ENCODE results near the gene EPM2AIP1.

Gene EPM2AIP1

DNA sequence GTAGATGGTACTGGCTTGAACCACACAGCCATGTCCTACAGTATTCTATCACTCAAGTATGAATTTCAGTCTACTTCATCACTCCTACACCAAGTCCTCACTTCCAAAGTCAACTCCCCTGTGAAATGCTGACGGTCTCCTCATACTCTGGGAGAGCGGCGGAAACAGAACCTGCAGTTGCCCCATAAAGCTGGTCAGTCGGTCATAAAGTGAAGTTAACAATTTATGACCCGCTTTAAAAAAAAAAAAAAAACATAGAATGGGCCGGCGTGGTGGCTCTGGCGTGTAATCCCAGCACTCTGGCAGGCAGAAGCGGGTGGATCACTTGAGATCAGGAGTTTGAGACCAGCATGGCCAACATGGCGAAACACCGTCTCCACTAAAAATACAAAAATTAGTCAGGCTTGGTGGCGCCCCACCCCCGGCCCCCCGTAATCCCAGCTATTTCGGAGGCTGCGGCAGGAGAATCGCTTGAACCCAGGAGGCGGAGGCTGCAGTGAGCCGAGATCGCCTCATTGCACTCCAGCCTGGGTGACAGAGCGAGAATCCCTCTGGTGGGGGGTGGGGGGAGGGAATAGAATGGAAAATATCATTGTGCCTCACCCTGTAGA, 50.2 kb downstream of the EPM2AIP1 start:
- peaks cover 3% of the 10 kb centered on the region for H3K79me1 ChIP-seq (ENCODE audit: low read depth, low read length)
- no peak overlapping the region for H3K14ac ChIP-seq (ENCODE audit: low read length)
- H2BK120ac ChIP-seq (ENCODE audit: low read depth, low read length), result no peak overlapping the region
- H3K4ac ChIP-seq (ENCODE audit: low read length), result no peak overlapping the region
- H3K18ac ChIP-seq (ENCODE audit: low read length), result no peak overlapping the region
- peaks cover 10 to 21% of the 10 kb centered on the region in 2 donors for H3K9me3 ChIP-seq (replicated peaks in 1 of 2; ENCODE audit: control insufficient read depth in 2 of 2, insufficient read depth in 1 of 2, low read depth in 1 of 2, low read length in 2 of 2)
- no peak overlapping the region for H3K23ac ChIP-seq (ENCODE audit: low read depth, low read length, poor library complexity)
- no peak overlapping the region for H3K27ac ChIP-seq (replicated peaks; ENCODE audit: low read length)
- no peak overlapping the region for H3K4me2 ChIP-seq (ENCODE audit: insufficient read depth, low read length, poor library complexity, severe bottlenecking)
- no peak overlapping the region for H4K8ac ChIP-seq (ENCODE audit: low read depth, low read length)
- peaks cover 3 to 11% (median 3%) of the 10 kb centered on the region in 3 experiments for H3K27me3 ChIP-seq (ENCODE audit: control insufficient read depth in 3 of 3, insufficient read depth in 3 of 3, low read depth in 1 of 3, low read length in 3 of 3)
- H3K4me1 ChIP-seq (ENCODE audit: control insufficient read depth in 2 of 2, insufficient read depth in 1 of 2, low read depth in 1 of 2, low read length in 2 of 2), result peaks cover 0 to 6% of the 10 kb centered on the region in 2 donors
- WGBS, 2 donors (ENCODE audit: extremely low coverage in 2 of 2, insufficient read length in 2 of 2, insufficient replicate concordance in 1 of 2), result no CpG with 5 or more reads among the region's 21 CpGs
- H3K36me3 ChIP-seq (replicated peaks in 1 of 2; ENCODE audit: control insufficient read depth in 2 of 2, insufficient read depth in 2 of 2, low read length in 2 of 2), result no peaks in the 10 kb centered on the region
- H2AFZ ChIP-seq (ENCODE audit: low read length), result no peak overlapping the region
- no peak overlapping the region for H3K9ac ChIP-seq (ENCODE audit: low read depth, low read length, poor library complexity)
- H2AK5ac ChIP-seq (ENCODE audit: low read depth, low read length), result no peak overlapping the region
- H2BK5ac ChIP-seq (ENCODE audit: low read length), result no peak overlapping the region
- H2BK15ac ChIP-seq (ENCODE audit: low read length), result no peak overlapping the region
- H3K4me3 ChIP-seq (ENCODE audit: low read length in 2 of 2), result no peak overlapping the region
- DNase-seq (ENCODE audit: low spot score), result no peak
- H4K91ac ChIP-seq (ENCODE audit: low read depth, low read length, poor library complexity), result no peak overlapping the region
- no peak overlapping the region for H2BK12ac ChIP-seq (ENCODE audit: low read length)

DNA sequence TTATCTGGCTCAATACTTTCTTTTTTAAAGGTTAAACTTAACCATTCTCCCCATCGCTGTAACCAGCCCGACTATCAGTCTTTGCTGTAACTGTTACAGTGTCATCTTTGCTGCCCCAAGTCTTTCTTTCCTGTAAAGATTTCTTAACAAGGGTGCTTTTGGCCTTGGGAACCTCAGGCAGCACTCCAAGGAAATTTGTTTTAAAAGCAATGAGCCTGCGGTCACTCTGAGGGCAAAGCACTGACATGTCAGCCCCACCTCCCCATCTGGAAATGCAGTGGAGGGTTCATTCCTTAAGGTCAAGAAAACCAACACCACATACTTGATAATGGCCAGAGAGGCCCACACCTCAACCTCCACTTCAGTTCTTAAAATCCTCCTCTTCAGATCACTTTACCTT, 51.3 kb downstream of the EPM2AIP1 start:
- no peak overlapping the region for H2BK120ac ChIP-seq (ENCODE audit: low read depth, low read length)
- H3K4me1 ChIP-seq (ENCODE audit: control insufficient read depth in 2 of 2, insufficient read depth in 1 of 2, low read depth in 1 of 2, low read length in 2 of 2), result peaks cover 0 to 9% of the 10 kb centered on the region in 2 donors
- no peak overlapping the region for H3K27ac ChIP-seq (replicated peaks; ENCODE audit: low read length)
- H3K36me3 ChIP-seq (replicated peaks in 1 of 2; ENCODE audit: control insufficient read depth in 2 of 2, insufficient read depth in 2 of 2, low read length in 2 of 2), result no peaks in the 10 kb centered on the region
- peaks cover 3% of the 10 kb centered on the region for H3K79me1 ChIP-seq (ENCODE audit: low read depth, low read length)
- peaks cover 3 to 11% (median 3%) of the 10 kb centered on the region in 3 experiments for H3K27me3 ChIP-seq (ENCODE audit: control insufficient read depth in 3 of 3, insufficient read depth in 3 of 3, low read depth in 1 of 3, low read length in 3 of 3)
- no peak overlapping the region for H3K14ac ChIP-seq (ENCODE audit: low read length)
- H2BK5ac ChIP-seq (ENCODE audit: low read length), result no peak overlapping the region
- no peak for DNase-seq (ENCODE audit: low spot score)
- H3K9ac ChIP-seq (ENCODE audit: low read depth, low read length, poor library complexity), result no peak overlapping the region
- H3K9me3 ChIP-seq (replicated peaks in 1 of 2; ENCODE audit: control insufficient read depth in 2 of 2, insufficient read depth in 1 of 2, low read depth in 1 of 2, low read length in 2 of 2), result peaks cover 10 to 21% of the 10 kb centered on the region in 2 donors
- H4K91ac ChIP-seq (ENCODE audit: low read depth, low read length, poor library complexity), result no peak overlapping the region
- H2AK5ac ChIP-seq (ENCODE audit: low read depth, low read length), result no peak overlapping the region
- H4K8ac ChIP-seq (ENCODE audit: low read depth, low read length), result no peak overlapping the region
- no peak overlapping the region for H2BK12ac ChIP-seq (ENCODE audit: low read length)
- WGBS, 2 donors (ENCODE audit: extremely low coverage in 2 of 2, insufficient read length in 2 of 2, insufficient replicate concordance in 1 of 2), result no CpG with 5 or more reads among the region's 3 CpGs
- H3K4me3 ChIP-seq (ENCODE audit: low read length in 2 of 2), result no peak overlapping the region
- no peak overlapping the region for H3K4ac ChIP-seq (ENCODE audit: low read length)
- H2AFZ ChIP-seq (ENCODE audit: low read length), result peak overlapping the region; percentile 59
- H3K18ac ChIP-seq (ENCODE audit: low read length), result no peak overlapping the region
- H3K4me2 ChIP-seq (ENCODE audit: insufficient read depth, low read length, poor library complexity, severe bottlenecking), result no peak overlapping the region
- no peak overlapping the region for H3K23ac ChIP-seq (ENCODE audit: low read depth, low read length, poor library complexity)
- H2BK15ac ChIP-seq (ENCODE audit: low read length), result no peak overlapping the region

DNA sequence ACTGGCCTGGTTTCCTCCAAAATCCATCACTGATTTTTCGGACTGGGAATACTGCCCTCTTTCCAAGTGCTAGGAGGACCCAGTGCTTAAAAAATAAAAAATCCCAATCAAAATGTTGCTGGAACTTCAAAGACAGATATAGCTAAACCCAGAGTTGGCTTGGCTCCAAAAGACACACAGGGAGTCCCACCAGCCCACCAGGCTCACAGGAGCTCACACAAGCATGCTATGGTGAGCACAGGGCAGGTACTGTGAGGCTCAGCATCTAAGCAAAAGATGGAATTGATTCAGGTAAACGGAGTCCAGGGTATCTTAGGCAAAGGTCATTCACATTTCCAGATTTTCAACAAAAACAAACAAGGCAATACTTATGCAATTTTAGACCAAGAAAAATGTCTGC, 51.8 kb downstream of the EPM2AIP1 start:
- Histone ChIP-seq H3K79me1 (ENCODE audit: low read depth, low read length) (peaks cover 3% of the 10 kb centered on the region), H2AK5ac (ENCODE audit: low read depth, low read length) (no peak overlapping the region), H4K8ac (ENCODE audit: low read depth, low read length) (no peak overlapping the region), H3K9ac (ENCODE audit: low read depth, low read length, poor library complexity) (no peak overlapping the region), H4K91ac (ENCODE audit: low read depth, low read length, poor library complexity) (no peak overlapping the region), H2AFZ (ENCODE audit: low read length) (peak overlapping the region; percentile 59), H3K9me3 (replicated peaks in 1 of 2; ENCODE audit: control insufficient read depth in 2 of 2, insufficient read depth in 1 of 2, low read depth in 1 of 2, low read length in 2 of 2) (peaks cover 10 to 21% of the 10 kb centered on the region in 2 donors), H3K4me1 (ENCODE audit: control insufficient read depth in 2 of 2, insufficient read depth in 1 of 2, low read depth in 1 of 2, low read length in 2 of 2) (peaks cover 0 to 9% of the 10 kb centered on the region in 2 donors), H3K4ac (ENCODE audit: low read length) (no peak overlapping the region), H2BK12ac (ENCODE audit: low read length) (no peak overlapping the region), H2BK5ac (ENCODE audit: low read length) (no peak overlapping the region), H3K27me3 (ENCODE audit: control insufficient read depth in 3 of 3, insufficient read depth in 3 of 3, low read depth in 1 of 3, low read length in 3 of 3) (peaks cover 3 to 11% (median 3%) of the 10 kb centered on the region in 3 experiments), H2BK120ac (ENCODE audit: low read depth, low read length) (no peak overlapping the region), H3K27ac (replicated peaks; ENCODE audit: low read length) (no peak overlapping the region), H3K14ac (ENCODE audit: low read length) (no peak overlapping the region), H3K18ac (ENCODE audit: low read length) (no peak overlapping the region), H3K23ac (ENCODE audit: low read depth, low read length, poor library complexity) (no peak overlapping the region), H3K4me2 (ENCODE audit: insufficient read depth, low read length, poor library complexity, severe bottlenecking) (no peak overlapping the region), H3K4me3 (ENCODE audit: low read length in 2 of 2) (no peak overlapping the region), H3K36me3 (replicated peaks in 1 of 2; ENCODE audit: control insufficient read depth in 2 of 2, insufficient read depth in 2 of 2, low read length in 2 of 2) (no peaks in the 10 kb centered on the region), H2BK15ac (ENCODE audit: low read length) (no peak overlapping the region)
- DNase-seq (ENCODE audit: low spot score), result no peak
- WGBS, 2 donors (ENCODE audit: extremely low coverage in 2 of 2, insufficient read length in 2 of 2, insufficient replicate concordance in 1 of 2), result no CpG with 5 or more reads among the region's 2 CpGs

DNA sequence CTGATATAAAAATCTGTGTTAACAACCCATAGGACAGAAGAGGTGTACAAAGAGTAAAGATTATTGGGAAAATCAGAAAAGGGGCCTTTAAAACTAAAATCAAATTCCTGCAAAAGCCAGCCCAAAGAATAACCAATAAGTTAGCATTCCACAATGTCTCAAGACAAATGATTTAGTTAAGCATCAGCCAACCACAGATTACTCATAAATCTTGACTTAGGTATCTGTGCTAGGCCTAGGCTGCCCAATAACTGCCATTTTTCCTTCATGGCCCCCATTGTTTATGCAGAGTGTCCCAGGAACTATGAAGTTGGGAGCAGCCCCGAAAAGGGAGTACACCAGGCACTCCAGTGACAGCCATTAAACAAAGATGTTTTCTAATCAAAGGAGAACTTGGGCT, 55.4 kb downstream of the EPM2AIP1 start:
- Histone ChIP-seq H2BK12ac (ENCODE audit: low read length) (no peak overlapping the region), H3K9ac (ENCODE audit: low read depth, low read length, poor library complexity) (no peak overlapping the region), H3K9me3 (replicated peaks in 1 of 2; ENCODE audit: control insufficient read depth in 2 of 2, insufficient read depth in 1 of 2, low read depth in 1 of 2, low read length in 2 of 2) (peaks cover 0 to 2% of the 10 kb centered on the region in 2 donors), H2BK15ac (ENCODE audit: low read length) (no peak overlapping the region), H3K79me1 (ENCODE audit: low read depth, low read length) (no peaks in the 10 kb centered on the region), H2BK120ac (ENCODE audit: low read depth, low read length) (no peak overlapping the region), H3K27me3 (ENCODE audit: control insufficient read depth in 3 of 3, insufficient read depth in 3 of 3, low read depth in 1 of 3, low read length in 3 of 3) (no peaks in the 10 kb centered on the region), H2AFZ (ENCODE audit: low read length) (peak overlapping the region; percentile 51), H3K4me3 (ENCODE audit: low read length in 2 of 2) (no peak overlapping the region), H3K14ac (ENCODE audit: low read length) (no peak overlapping the region), H4K91ac (ENCODE audit: low read depth, low read length, poor library complexity) (no peak overlapping the region), H3K4ac (ENCODE audit: low read length) (no peak overlapping the region), H3K23ac (ENCODE audit: low read depth, low read length, poor library complexity) (no peak overlapping the region), H4K8ac (ENCODE audit: low read depth, low read length) (no peak overlapping the region), H3K4me1 (ENCODE audit: control insufficient read depth in 2 of 2, insufficient read depth in 1 of 2, low read depth in 1 of 2, low read length in 2 of 2) (peaks cover 6 to 7% of the 10 kb centered on the region in 2 donors), H3K36me3 (replicated peaks in 1 of 2; ENCODE audit: control insufficient read depth in 2 of 2, insufficient read depth in 2 of 2, low read length in 2 of 2) (no peaks in the 10 kb centered on the region), H2AK5ac (ENCODE audit: low read depth, low read length) (no peak overlapping the region), H3K27ac (replicated peaks; ENCODE audit: low read length) (no peak overlapping the region), H2BK5ac (ENCODE audit: low read length) (no peak overlapping the region), H3K4me2 (ENCODE audit: insufficient read depth, low read length, poor library complexity, severe bottlenecking) (no peak overlapping the region), H3K18ac (ENCODE audit: low read length) (no peak overlapping the region)
- no CpG with 5 or more reads among the region's 1 CpG for WGBS, 2 donors (ENCODE audit: extremely low coverage in 2 of 2, insufficient read length in 2 of 2, insufficient replicate concordance in 1 of 2)
- DNase-seq (ENCODE audit: low spot score), result no peak
